GM21390 (cell line): ENCODE data around the gene SNRPA.
A peak's percentile ranks its signal among the peaks of the same experiment; 100 is the strongest.
"Not testable (repeated sequence)": the region's sequence is repeated elsewhere in the genome, so short reads cannot be mapped to it uniquely, and the experiment has no call there.

ENCODE experiments used
- ATAC-seq: cut with Tn5 transposase; IDR thresholded peaks from one replicate; pipeline ENCODE4 v1.9.1; 2021; ENCODE audit not compliant: unreplicated experiment

Gene SNRPA

DNA sequence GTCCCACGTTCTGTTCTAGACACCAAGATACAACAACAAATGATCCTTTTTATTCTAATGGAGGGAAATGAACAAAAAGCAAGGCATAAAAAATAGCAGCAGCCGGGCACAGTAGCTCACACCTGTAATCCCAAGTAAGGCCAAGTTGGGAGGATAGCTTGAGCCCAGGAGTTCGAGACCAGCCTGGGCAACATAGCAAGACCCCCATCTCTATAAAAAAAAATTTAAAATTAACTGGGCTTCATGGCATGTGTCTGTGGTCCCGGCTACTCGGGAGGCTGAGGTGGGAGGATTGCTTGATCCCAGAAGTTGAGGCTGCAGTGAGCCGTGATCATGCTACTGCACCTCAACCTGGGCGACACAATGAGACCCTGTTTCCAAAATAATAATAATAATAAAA is 25.4 kb downstream of the SNRPA start:
- ATAC-seq: no peak

DNA sequence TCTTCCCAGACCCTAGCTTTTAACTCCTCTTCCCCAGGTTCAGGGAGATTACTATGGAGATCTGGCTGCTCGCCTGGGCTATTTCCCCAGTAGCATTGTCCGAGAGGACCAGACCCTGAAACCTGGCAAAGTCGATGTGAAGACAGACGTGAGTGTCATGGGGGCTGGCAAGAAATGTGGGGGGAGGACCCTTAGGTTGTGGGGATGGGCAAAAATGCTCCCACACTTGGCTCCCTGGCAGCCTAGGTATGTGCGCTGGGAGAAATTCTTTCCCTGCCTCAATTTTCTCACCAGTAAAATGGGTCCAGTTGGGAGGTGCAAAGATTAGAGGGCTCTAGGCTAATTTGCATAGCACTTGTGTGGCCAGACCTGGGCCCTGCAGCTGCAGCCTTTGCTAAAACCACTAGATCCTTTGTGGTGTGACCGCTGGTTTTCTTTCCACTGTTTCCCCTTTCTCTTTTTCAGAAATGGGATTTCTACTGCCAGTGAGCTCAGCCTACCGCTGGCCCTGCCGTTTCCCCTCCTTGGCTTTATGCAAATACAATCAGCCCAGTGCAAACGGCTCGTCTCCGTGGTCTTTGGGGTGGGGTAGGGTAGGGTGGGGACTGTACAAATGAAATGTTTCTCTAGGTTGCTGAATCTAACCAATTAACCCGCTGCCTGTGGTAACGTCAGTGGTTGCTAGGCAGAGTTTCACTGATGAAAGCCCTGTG is 26.1 kb downstream of the SNRPA start:
- peak; percentile 59 for ATAC-seq

DNA sequence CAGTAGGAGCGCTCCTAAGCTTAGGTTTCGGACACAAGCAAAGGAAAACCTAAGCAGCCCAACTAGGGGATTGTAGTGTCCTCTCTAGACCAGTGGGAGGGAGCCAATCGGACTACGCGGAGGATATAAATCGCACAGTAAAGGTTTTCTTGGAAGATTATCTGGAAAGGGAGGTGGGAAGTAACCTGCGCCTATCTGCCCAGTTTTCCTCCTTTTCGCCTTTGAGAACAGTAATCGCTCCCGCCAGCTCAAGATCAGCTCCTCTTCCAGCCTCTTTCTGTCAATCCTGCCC is 26.6 kb downstream of the SNRPA start:
- ATAC-seq: no peak

DNA sequence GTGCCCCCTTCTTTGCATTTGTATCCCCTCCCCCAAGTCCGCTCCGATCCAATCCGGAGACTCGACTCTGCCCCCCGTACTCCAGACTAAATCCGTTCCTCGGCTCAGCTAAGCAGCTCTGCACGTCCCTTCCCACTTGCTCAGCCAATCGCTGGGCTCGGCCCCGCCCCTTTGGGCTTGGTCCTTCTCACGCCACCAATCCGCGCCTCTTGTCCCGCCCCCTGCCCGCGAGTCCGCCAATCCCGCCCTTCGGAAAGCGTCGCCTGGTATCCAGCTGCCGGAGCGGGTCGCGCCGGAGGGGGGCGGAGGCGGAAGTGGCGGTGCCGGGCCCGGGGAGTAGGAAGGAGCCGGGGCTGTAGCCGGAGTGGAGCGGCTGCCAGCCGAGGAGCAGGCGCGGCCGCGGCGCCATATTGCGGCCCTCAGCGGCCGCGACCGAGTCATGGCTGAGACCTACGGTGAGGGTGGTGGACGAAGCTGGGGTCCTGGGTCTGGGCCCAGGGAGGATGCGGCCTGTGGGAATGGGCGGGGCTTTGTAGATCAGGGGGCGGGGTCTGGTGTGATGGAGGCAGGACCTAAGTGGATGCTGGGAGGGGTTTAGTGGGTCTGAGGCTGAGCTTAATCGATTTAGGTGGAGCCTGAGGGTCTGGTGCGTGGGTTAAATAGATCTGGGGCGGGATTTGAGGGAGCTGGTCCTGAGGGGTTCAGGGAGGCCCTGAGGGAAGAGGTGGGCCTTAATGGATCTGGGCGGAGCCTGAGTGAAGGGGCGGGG is 27.1 kb downstream of the SNRPA start, which contains the start of gene RAB4B:
Gene RAB4B, plus strand, starts transcription at position 311 of the 769 bp plus-strand sequence. Its CDS starts 129 bp downstream, at position 440.
- ATAC-seq: peak; percentile 48

DNA sequence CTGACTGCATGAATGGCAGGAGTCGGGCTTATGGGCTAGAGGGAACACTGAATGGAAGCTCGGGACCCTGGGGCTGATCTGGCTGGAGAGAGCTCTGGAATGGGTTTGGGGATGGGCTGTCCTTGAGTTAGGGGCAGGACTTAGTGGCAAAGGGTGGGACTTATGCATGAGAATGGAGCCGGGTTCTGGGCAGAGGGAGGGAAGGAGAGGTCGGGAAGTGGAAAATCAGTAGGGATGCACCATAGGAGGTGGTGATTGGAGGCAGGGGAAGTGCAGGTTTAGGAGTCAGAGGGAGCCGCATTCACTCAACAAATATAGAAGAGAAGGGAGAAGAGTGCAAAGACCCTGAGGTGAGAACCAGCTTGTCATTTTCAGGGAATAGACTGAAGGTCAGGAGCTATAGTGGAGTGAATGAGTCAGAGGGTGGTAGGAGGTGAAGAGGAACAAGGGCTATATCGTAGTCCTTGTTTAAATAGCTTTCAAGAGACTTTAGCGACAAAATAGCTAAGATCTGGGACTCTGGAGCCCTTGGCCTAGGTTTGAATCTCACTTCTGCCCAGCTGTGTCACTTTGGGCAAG is 27.8 kb downstream of the SNRPA start:
- ATAC-seq: no peak

DNA sequence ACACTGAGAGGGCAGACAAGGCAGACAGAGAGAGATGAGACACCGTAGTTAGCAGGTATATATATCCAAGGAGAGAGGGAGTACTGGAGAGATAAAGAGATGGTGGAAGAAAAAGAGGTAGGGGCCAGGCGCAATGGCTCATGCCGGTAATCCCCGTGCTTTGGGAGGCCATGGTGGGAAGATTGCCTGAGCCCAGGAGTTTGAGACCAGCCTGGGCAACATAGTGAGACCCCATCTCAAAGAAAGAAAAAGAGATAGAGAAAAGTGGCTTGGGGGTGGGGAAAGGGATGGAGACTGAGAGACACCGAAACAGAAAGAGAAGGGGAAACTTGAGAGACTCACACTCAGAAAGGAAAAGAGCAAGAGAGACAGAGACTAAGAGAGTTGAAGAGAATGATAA is 29.6 kb downstream of the SNRPA start:
- no peak for ATAC-seq

DNA sequence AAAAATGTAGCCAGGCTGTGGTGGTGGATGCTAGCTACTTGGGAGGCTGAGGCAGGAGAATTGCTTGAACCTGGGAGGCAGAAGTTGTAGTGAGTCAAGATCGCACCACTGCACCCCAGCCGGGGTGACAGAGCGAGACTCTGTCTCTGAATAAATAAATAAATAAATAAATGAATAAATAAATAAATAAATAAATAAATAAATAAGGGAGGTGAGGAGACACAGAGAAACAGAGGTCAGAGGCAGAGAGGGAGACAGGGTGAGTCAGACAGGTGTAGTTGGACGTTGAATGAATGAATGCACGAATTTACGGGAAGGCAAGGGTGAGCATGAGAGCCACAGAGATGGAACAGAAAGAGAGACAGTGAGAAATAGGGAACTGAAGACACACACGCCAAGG is 30.1 kb downstream of the SNRPA start:
- ATAC-seq: no peak

DNA sequence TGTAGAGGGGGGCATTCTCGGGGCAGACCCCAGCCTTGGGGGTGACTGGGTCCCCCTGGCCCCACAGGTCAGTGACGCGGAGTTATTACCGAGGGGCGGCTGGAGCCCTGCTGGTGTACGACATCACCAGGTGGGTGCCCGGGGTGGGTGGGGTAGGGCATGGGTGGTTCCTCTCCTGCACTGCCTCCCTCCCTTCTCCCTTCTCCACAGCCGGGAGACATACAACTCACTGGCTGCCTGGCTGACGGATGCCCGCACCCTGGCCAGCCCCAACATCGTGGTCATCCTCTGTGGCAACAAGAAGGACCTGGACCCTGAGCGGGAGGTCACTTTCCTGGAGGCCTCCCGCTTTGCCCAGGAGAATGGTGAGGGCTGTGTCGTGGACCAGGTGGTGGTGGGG is 32.7 kb downstream of the SNRPA start:
- ATAC-seq: no peak

DNA sequence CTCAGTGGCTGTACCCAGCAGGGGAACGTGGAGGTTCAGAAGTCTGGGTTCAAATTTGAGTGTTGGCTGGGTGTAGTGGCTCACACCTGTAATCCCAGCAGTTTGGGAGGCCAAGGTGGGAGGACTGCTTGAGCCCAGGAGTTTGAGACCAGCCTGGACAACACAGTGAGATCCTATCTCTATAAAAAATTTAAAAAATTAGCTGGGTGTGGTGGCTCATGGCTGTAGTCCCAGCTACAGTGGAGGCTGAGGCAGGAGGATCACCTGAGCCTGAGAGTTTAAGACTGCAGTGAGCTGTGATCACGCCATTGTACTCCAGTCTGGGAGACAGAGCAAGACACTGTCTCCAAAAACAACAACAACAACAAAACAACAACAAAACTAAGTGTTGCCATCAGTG is 33.1 kb downstream of the SNRPA start:
- ATAC-seq: not testable (repeated sequence)

DNA sequence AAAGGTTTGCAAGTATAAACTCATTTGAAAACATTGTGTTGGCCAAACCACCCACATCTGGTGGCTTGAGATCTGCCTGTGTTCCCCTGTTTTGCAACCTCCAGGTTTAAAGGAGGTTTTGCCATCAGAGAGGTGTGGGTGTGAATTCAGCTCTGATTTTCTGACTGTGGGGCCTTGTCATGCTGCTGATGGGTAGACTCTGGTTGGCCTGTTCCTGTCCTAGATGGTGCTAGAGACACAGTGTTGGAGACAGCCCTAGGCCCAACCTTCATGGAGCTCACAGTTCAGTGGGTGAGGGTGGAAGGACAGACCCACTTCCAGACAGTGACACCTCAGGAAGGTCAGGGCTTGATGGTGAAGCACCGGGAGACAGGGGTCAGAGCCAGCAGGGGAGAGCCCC is 34.5 kb downstream of the SNRPA start:
- no peak for ATAC-seq

DNA sequence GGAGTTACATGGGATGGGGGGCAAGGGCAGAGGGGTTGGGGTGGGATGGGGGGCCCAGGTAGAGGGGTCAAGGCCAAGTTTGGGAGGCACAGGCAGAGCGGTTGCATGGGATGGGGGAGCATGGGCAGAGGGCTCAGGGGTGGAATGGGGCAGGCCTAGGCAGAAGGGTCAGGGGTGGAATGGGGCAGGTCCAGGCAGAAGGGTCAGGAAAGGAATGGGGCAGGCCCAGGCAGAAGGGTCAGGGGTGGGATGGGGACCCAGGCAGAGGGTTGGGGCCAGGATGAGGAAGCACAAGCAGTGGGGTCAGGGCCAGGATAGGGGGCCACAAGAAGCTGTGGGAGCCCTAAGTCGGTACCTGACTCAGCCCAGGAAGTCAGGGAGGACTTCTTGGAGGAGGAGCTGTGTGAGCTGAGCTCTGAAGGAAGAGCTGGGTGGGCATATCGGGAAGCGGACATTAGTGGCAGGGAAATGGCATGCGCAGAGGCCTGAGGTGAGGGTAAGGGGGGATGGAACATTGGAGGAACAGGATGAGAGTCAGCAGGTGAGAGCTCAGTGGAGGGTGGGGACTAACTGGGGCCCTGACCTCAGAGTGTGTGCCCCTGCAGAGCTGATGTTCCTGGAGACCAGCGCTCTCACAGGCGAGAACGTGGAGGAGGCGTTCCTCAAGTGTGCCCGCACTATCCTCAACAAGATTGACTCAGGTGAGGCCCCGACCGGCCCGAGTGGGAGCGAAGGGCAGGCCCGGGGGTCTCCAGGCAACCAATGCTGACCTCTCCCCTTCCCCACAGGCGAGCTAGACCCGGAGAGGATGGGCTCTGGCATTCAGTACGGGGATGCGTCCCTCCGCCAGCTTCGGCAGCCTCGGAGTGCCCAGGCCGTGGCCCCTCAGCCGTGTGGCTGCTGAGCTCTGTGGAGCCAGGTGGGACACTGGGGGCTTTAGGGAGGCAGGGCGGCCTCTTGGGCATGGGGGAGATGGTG is 35.3 kb downstream of the SNRPA start:
- ATAC-seq: no peak

DNA sequence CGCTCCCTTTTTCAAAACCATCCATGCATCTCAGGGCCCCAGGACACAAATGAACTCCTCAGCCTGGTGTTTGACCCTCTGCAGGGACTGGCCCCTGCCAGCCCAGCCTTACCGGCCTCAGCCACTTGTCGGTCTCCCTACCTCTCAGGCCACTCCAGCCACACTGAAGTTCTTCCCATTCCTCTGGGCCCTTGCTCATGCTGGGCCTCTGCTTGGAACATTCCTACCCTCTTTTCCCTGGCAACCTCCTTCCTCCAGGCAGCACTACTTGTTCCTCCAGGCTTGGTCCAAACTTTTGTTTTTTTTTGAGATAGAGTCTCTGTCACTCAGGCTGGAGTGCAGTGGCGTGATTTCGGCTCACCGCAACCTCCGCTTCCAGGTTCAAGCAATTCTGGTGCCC is 40.3 kb downstream of the SNRPA start:
- ATAC-seq: no peak

DNA sequence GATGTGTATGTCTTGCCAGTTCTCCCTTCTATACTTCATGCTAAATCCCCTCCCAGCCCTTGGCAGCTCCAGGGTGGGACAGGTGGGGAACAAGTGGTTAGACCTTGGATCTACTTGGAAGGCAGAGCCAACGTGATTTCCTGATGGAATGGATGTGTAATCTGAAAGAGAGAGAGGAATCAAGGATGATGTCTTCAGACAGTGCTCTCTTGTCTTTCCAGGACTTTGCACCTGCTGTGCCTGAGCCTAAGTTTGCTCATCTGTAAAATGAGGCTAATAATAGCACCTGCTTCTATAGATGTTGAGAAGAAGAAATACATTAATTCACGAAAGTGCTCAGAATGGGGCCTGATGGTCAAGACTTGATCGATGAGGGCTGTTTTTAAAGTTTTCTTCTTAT is 41.0 kb downstream of the SNRPA start:
- no peak for ATAC-seq

DNA sequence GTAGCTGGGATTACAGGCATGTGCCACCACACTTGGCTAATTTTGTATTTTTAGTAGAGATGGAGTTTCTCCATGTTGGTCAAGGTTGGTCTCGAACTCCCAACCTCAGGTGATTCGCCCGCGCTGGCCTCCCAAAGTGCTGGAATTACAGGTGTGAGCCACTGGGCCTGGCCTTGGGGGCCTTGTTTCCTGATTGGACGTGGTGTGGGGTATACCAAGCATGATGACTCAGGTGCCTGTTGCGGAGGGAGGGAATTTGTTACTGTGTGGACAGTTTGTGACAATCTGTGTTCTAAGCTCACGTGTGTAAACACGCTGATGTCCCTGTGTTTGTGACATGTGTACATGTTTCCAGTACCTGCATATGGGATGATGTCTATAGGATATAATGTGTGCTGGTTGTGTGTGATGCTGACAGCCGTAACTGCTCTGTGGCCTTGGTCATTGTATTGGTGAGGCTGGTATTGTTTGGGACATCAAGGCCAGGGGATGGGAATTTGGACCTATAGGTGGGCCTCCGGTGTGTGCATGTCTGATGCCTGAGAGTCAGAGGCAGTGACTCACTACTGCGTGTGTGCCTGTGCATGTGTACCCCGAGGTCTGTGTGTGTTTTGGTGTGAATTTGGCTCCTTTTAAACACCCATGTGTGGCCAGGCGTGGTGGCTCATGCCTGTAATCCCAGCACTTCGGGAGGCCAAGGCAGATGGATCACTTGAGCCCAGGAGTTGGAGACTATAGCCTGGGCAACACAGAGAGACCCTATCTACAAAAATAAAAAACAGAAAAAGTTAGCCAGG is 46.4 kb downstream of the SNRPA start:
- no peak for ATAC-seq

DNA sequence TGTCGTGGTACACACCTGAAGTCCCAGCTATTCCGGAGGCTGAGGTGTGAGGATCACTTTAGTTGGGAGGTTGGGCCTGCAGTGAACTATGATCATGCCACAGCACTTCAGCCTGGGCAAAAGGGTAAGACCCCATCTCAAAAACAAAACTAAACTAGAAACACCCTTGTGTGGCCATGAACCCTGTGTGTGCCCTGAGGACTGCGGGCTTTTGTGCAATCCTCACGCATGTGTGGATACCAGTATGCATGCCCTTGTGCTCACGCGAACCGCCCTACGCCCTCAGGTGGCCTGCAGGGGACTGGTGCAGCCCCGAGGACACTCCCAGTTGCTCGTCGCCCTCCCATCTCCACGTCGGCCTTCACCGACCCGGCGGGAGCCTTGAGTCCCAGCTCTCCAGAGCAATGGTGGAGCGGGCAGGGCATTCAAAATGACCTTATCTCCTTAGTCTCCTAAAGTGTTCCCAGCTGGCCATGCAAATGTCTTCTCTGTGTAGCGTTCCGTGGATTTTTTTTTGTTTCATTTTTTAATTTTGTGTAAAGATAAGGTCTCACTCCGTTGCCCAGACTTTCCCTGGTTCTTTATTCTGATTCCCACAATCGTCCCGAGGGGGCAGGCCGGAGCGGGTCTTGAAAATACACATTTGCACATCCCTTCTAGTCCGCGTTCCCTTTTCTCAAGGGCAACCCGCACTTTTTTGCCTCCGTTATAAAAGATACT is 47.1 kb downstream of the SNRPA start:
- no peak for ATAC-seq

DNA sequence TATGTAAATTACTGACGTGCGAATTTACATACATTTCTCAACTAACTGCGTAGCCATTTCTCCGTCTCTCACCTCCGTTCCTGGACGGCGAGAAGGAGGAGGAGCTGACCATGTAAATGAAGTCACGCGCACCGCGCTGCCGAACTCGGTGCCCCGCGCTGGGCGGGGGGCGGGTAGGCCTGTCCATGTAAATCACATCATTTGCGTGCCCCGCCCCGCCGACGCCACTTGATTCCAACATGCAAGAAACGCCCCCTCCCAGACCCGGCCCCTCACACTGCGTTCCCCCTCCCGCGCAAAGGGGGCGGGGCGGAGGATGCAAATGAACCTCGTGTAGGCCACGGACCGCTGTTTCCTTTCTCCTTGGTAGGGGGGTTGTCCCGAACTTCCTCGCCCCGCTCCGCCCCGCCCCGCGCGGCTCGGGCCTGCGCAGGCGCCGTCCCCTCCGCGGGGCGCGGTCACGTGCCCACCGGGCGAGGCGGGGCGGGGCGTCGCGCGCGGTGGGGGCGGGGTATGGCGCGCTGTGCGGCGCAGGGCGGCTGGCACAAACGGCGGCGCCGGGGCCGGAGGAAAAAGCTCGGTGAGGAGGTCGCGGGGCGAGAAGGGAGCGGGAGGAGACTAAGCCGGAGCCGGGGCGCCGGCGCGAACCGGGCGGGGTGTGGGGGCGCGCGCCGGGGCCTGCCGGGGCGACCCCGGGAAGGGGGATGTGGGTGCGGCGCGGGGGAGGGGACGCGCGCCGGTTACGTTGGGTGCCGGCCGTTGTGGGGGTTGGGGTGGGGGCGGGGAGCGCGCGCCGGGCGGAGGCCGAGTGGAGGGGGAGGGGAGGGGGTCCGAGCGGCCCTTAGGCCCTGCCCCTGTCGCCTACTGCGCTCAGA is 47.9 kb downstream of the SNRPA start, which contains the start of gene EGLN2:
Gene EGLN2, plus strand, starts transcription at position 509 of the 875 bp plus-strand sequence. CDS start 1,382 bp downstream, outside the sequence.
- ATAC-seq: peak; percentile 63

DNA sequence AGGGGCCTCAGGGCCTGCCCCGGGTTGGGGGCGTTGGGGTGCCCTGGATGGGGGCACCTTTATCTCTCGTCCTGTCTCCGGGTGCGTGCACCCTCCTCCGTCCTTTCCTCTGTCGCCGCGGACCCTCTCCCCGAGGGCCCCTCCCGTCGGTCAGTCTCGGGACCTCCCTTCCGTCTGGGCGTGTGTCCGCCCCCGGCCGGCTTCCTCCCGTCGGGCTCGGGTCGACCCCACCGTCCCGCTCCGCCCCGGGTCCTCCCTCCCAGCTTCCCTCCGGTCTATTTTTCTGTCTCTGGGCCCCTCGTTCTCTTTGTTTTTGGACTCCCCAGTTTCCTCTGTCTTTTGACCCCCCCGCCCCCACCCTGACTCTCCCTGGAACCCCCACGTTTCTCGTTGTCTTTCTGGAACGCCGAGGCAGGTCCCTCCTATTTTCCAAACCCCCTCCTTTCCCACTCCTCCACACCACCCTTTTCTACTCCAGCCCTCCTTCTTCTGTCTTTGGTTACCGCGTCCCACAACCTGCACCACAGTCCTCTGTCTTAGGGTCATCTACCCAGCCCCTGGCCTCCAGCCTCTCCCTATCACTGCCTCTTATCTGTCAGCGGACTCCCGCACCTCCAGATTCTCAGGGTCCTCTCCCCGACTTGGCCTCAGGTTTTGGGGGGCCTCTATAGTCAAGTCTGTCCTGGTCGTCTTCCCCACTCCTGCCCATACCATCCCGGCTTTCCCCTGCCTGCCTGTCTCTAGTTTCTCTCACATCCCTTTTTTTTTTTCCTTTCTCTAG is 48.7 kb downstream of the SNRPA start:
- ATAC-seq: no peak
